Measurements from ENCODE around the gene CCDC194. TPM values are rescaled to one million over a fixed set of nuclear protein-coding genes. Genes with fewer than 3 reads are reported as not detected.

Gene CCDC194
- total RNA-seq, 2 donors from 2014 or later: 1.8 to 4.8 TPM

DNA sequence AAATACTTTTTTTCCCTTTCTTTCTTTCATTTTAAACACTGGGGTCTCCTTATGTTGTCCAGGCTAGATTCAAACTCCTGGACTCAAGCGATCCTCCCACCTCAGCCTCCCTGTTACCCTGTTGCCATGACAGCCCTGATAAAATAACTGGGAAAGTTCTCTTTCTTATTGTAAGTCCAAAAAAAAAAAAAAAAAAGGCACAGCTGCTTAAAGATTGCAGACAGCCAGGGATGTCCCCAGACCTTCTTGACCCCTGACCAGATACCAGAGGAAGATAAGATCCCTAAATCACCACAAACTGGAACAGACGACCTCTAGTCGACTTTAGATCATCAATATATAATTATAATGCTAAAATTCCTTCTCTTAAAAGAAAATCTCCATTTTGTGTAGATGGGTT lies 24.7 kb upstream of the CCDC194 start:
- Mint-ChIP-seq H3K4me3 (peak overlapping the region; percentile 97), H3K27ac (no peak overlapping the region), H3K36me3 (ENCODE audit: low read depth) (peaks cover 43% of the 10 kb centered on the region), H3K27me3 (no peaks in the 10 kb centered on the region), H3K9me3 (no peaks in the 10 kb centered on the region), H3K4me1 (peaks cover 5% of the 10 kb centered on the region)
- no peak for ATAC-seq (replicated peaks)

- ATAC-seq (replicated peaks): no peak
- Mint-ChIP-seq H3K27me3 (no peaks in the 10 kb centered on the region), H3K4me1 (no peaks in the 10 kb centered on the region), H3K36me3 (ENCODE audit: low read depth) (peaks cover 55% of the 10 kb centered on the region), H3K9me3 (no peaks in the 10 kb centered on the region), H3K4me3 (no peak overlapping the region), H3K27ac (no peak overlapping the region)
Measured at GRCh38 chr19:17415121-17415520, 21.1 kb upstream of the CCDC194 start.

DNA sequence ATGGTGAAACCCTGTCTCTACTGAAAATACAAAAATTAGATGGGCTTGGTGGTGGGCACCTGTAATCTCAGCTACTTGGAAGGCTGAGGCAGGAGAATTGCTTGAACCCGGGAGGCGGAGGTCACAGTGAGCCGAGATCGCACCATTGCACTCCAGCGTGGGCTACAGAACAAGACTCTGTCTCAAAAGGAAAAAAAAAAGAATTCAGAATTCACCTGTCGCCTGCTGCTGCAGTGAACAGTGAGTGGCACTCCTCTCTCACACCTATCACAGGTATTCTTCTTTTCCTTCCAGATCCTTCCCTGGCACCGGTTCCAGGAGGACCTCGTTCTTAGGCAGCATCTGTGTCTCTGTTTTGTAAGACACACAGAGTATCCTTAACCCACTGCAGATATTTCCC lies 20.1 kb upstream of the CCDC194 start:
- no peaks in the 10 kb centered on the region for H3K9me3 Mint-ChIP-seq
- H3K27me3 Mint-ChIP-seq: no peaks in the 10 kb centered on the region
- no peak overlapping the region for H3K4me3 Mint-ChIP-seq
- peaks cover 61% of the 10 kb centered on the region for H3K36me3 Mint-ChIP-seq (ENCODE audit: low read depth)
- H3K4me1 Mint-ChIP-seq: no peaks in the 10 kb centered on the region
- H3K27ac Mint-ChIP-seq: no peak overlapping the region
- ATAC-seq (replicated peaks): no peak

DNA sequence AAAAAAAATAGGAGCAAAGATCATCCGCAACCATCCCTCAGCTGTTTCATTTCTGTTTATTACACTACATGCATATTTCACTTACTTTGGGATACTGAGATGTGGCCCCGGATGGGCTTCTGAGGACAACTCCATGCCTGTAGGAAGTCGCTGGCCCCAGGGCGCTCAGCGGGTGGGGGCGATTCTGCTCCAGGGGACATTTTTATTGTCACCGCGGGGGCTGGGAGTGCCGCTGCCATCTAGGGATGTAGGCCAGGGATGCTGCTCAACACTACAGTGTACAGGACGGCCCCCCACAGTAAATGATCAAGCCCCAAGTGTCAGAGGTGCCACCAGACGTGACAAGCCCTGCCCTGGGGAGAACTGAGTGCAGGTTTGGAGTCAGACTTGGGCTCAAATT lies 17.8 kb upstream of the CCDC194 start:
- no peaks in the 10 kb centered on the region for H3K9me3 Mint-ChIP-seq
- H3K27ac Mint-ChIP-seq: peak overlapping the region; percentile 36
- ATAC-seq (replicated peaks): no peak
- H3K4me3 Mint-ChIP-seq: no peak overlapping the region
- H3K27me3 Mint-ChIP-seq: no peaks in the 10 kb centered on the region
- H3K4me1 Mint-ChIP-seq: peaks cover 8% of the 10 kb centered on the region
- peaks cover 64% of the 10 kb centered on the region for H3K36me3 Mint-ChIP-seq (ENCODE audit: low read depth)

DNA sequence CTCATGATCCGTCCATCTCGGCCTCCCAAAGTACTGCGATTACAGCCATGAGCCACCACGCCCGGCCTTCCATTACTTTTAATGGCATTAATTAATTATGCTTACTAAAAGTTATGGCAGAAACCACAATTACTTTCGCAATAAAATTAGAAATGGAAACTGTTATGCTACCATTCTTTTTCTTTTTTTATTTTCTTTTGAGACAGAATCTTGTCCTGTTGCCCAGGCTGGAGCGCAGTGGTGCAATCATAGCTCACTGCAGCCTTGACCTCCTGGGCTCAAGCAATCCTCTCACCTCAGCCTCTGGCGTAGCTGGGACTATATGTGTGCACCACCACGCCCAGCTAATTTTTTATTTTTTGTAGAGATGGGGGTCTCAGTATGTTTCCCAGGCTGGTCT lies 16.0 kb upstream of the CCDC194 start:
- ATAC-seq (replicated peaks): no peak
- Mint-ChIP-seq H3K9me3 (no peaks in the 10 kb centered on the region), H3K27ac (no peak overlapping the region), H3K27me3 (no peaks in the 10 kb centered on the region), H3K36me3 (ENCODE audit: low read depth) (peaks cover 59% of the 10 kb centered on the region), H3K4me3 (no peak overlapping the region), H3K4me1 (peaks cover 14% of the 10 kb centered on the region)

GRCh38 chr19:17406887-17407196 lies 12.8 kb upstream of the CCDC194 start:
- no peaks in the 10 kb centered on the region for H3K27me3 Mint-ChIP-seq
- H3K4me1 Mint-ChIP-seq: peaks cover 24% of the 10 kb centered on the region
- H3K4me3 Mint-ChIP-seq: peak overlapping the region; percentile 89
- H3K36me3 Mint-ChIP-seq (ENCODE audit: low read depth): peaks cover 56% of the 10 kb centered on the region
- H3K27ac Mint-ChIP-seq: peak overlapping the region; percentile 73
- no peak for ATAC-seq (replicated peaks)
- no peaks in the 10 kb centered on the region for H3K9me3 Mint-ChIP-seq

GRCh38 chr19:17406046-17406886 lies 12.3 kb upstream of the CCDC194 start:
- H3K4me1 Mint-ChIP-seq: peaks cover 24% of the 10 kb centered on the region
- no peaks in the 10 kb centered on the region for H3K9me3 Mint-ChIP-seq
- peaks cover 56% of the 10 kb centered on the region for H3K36me3 Mint-ChIP-seq (ENCODE audit: low read depth)
- ATAC-seq (replicated peaks): peak; percentile 48
- peak overlapping the region; percentile 73 for H3K27ac Mint-ChIP-seq
- peak overlapping the region; percentile 89 for H3K4me3 Mint-ChIP-seq
- no peaks in the 10 kb centered on the region for H3K27me3 Mint-ChIP-seq

GRCh38 chr19:17405250-17406045 lies 11.5 kb upstream of the CCDC194 start, which contains the start of gene BST2:
BST2 (minus strand) TSS chr19:17405630; CDS start chr19:17405575, 55 bp downstream.
- Mint-ChIP-seq H3K4me1 (peaks cover 24% of the 10 kb centered on the region), H3K9me3 (no peaks in the 10 kb centered on the region), H3K27ac (peak within 1 kb of the TSS; percentile 73), H3K4me3 (peak within 1 kb of the TSS; percentile 89), H3K27me3 (no peaks in the 10 kb centered on the region), H3K36me3 (ENCODE audit: low read depth) (peaks cover 62% of the 10 kb centered on the region)
- ATAC-seq (replicated peaks): peak; percentile 91

DNA sequence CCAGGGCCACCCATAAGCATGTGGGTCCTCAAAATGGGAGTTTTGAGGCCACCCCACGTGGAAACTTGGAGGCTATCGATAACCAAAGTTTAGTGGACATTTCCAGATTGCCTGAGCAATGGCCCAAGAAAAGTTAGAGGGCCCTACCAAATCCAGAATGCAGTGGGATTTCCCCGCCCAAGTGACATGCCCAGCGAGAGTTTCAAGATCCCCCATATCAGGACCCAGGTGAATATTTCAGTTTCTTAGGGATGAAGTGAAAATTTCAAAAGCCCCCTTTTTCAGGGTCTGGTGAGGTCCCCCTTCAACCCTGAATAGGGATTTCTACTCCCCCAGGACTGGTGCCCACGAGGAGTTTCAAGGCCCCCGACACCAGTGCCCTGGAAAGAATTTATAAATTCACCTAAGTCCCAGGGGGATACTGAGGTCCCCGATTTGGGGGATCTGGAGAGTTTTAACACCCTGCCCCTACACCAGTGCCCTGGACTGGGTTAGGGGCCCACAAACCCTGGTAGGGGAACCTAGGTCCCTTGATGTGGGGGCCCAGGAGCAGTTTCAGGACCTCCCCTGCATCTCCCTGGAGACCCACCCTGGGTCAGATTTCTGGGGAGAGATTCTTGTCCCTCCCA lies 10.7 kb upstream of the CCDC194 start:
- Mint-ChIP-seq H3K4me1 (peaks cover 24% of the 10 kb centered on the region), H3K9me3 (no peaks in the 10 kb centered on the region)
- ATAC-seq (replicated peaks): no peak

GRCh38 chr19:17404015-17404414 lies 10.0 kb upstream of the CCDC194 start:
- no peaks in the 10 kb centered on the region for H3K9me3 Mint-ChIP-seq
- ATAC-seq (replicated peaks): no peak
- peak overlapping the region; percentile 73 for H3K27ac Mint-ChIP-seq
- peak overlapping the region; percentile 89 for H3K4me3 Mint-ChIP-seq
- peaks cover 61% of the 10 kb centered on the region for H3K36me3 Mint-ChIP-seq (ENCODE audit: low read depth)
- no peaks in the 10 kb centered on the region for H3K27me3 Mint-ChIP-seq
- peaks cover 24% of the 10 kb centered on the region for H3K4me1 Mint-ChIP-seq

More for the DNA sequence above, 10.7 kb upstream of the CCDC194 start:
- peak overlapping the region; percentile 89 for H3K4me3 Mint-ChIP-seq
- H3K27me3 Mint-ChIP-seq: no peaks in the 10 kb centered on the region
- peaks cover 64% of the 10 kb centered on the region for H3K36me3 Mint-ChIP-seq (ENCODE audit: low read depth)
- peak overlapping the region; percentile 73 for H3K27ac Mint-ChIP-seq

DNA sequence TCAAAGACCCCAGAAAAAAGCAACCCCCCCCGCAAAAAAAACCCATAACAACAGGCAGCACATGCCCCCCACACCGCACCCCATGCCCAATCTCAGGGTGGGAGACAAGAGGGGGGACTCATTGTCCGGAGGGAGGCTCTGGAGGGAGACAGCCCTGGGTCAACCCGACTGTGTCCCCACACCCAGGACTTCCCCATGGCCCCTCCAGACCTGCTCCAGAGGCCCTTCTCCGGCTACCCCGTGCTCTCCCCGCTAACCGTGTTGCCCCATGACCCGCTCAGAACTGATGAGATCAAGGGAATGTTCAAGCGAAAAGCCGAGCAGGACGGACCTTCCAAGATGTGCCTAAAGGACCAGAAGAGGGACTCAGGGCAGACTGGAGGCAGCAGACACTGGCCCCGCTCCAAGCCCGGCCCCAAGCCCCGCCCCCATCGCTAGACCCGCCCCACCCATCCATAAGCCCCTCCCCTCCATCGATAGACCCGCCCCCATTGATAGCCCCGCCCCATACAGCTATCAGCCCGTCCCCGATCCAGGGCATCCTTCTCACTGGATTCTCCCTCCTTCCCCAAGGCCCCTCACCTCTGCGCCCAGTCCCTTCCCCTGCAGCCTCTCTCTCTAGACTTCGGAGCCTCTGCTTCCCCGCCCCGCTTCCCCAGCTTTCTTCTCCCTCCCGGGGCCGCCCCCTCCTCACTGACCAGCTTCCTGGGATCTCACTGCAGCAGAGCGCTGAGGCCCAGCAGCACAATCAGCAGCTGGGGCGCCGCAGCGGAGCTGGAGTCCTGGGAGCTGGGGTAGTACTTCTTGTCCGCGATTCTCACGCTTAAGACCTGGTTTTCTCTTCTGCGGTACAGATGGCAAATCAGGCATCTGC lies 9.2 kb upstream of the CCDC194 start:
- no peaks in the 10 kb centered on the region for H3K9me3 Mint-ChIP-seq
- peaks cover 62% of the 10 kb centered on the region for H3K36me3 Mint-ChIP-seq (ENCODE audit: low read depth)
- no peaks in the 10 kb centered on the region for H3K27me3 Mint-ChIP-seq
- H3K4me3 Mint-ChIP-seq: peak overlapping the region; percentile 89
- peaks cover 24% of the 10 kb centered on the region for H3K4me1 Mint-ChIP-seq
- no peak for ATAC-seq (replicated peaks)
- peak overlapping the region; percentile 73 for H3K27ac Mint-ChIP-seq

DNA sequence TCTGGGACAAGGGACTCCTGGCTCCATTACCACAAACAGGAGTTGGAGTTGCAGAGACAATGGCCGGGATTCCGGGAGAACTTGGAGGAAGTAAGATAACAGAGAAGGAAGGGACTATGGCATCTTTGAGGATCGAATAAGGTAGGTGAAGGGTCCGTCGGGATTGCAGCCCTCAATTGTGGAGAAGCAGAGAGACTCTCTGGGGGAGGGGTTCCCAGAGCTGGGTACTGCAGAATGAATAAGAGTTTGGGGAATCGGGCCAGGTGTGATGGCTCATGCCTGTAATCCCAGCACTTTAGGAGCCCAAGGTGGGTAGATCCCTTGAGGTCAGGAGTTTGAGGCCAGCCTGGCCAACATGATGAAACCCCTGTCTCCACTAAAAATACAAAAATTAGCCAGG lies 7.6 kb upstream of the CCDC194 start:
- no peak for ATAC-seq (replicated peaks)
- Mint-ChIP-seq H3K4me1 (peaks cover 16% of the 10 kb centered on the region), H3K9me3 (no peaks in the 10 kb centered on the region), H3K36me3 (ENCODE audit: low read depth) (peaks cover 65% of the 10 kb centered on the region), H3K27me3 (no peaks in the 10 kb centered on the region), H3K4me3 (no peak overlapping the region), H3K27ac (no peak overlapping the region)

DNA sequence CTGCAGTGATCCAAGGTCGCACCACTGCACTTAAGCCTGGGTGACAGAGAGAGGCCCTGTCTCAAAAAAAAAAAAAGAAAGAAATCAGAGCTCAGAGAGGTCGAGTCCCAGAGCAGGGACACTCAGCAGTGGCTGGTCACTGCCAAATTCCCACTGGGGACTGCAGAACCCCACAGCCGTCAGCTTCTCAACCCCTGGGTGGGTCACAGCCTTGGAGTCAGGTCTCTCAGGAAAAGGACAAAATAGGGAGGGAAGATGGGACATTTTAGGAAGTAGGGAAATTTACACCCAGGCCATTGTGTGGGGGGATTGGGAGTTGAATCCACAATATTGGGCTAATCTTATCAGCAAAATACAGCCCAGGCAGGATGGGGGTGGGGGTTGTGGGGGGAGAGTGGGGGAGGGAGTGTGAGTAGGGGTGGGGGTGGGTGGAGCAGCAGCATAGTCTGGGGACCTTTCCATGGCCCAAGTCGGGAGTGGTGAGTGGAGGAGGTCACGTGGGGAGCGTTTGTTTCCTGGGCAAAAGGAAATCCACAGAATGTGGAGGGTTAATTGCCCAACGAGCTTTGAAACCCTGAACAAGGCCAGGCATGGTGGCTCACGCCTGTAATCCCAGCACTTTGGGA lies 5.0 kb upstream of the CCDC194 start:
- no peaks in the 10 kb centered on the region for H3K27me3 Mint-ChIP-seq
- H3K36me3 Mint-ChIP-seq (ENCODE audit: low read depth): peaks cover 59% of the 10 kb centered on the region
- H3K4me1 Mint-ChIP-seq: peaks cover 9% of the 10 kb centered on the region
- H3K4me3 Mint-ChIP-seq: no peak overlapping the region
- H3K27ac Mint-ChIP-seq: no peak overlapping the region
- H3K9me3 Mint-ChIP-seq: no peaks in the 10 kb centered on the region
- ATAC-seq (replicated peaks): no peak

All from activated T-helper 17 cell treated with anti-CD3 and anti-CD28 coated beads, Interleukin-2, amount 50 U/mL, for 72 hours (primary cell).